HepG2 (cell line): ENCODE data around the gene TPX2. TPM values are rescaled to one million over a fixed set of nuclear protein-coding genes. Genes with fewer than 3 reads are reported as not detected.

ENCODE experiments used
- AFF4 ChIP-seq: sonication (generic); formaldehyde crosslinking; IDR thresholded peaks from 2 replicates; pipeline ENCODE4 v1.4.0; 2020; ENCODE audit warnings: missing genetic modification reagents
- ELF4 ChIP-seq: sonication (generic); formaldehyde crosslinking; IDR thresholded peaks from 2 replicates; pipeline ENCODE4 v1.5.0; 2020; ENCODE audit warnings: missing genetic modification reagents, mild to moderate bottlenecking, moderate library complexity, borderline replicate concordance
- FOXA3 ChIP-seq: IDR thresholded peaks from 2 replicates; pipeline ENCODE4 v1.6.1; 2016; ENCODE audit warnings: missing genetic modification reagents, missing compliant biosample characterization
- MZF1 ChIP-seq: sonication (generic); formaldehyde crosslinking; IDR thresholded peaks from 2 replicates; pipeline ENCODE4 v1.8.1; 2023; ENCODE audit warnings: mild to moderate bottlenecking, missing genetic modification reagents, borderline replicate concordance
- NBN ChIP-seq: fragments of 450-650 bp; conservative IDR thresholded peaks from 2 replicates; pipeline ENCODE4 v1.6.1; 2017
- PITX1 ChIP-seq: sonication (generic); formaldehyde crosslinking; IDR thresholded peaks from 2 replicates; pipeline ENCODE4 v1.5.1; 2020; ENCODE audit warnings: mild to moderate bottlenecking, missing genetic modification reagents
- RERE ChIP-seq: IDR thresholded peaks from 2 replicates; pipeline ENCODE4 v1.6.1; 2016; ENCODE audit warnings: low read depth, missing genetic modification reagents, missing compliant biosample characterization
- RXRA ChIP-seq: sonication (generic); formaldehyde crosslinking; IDR thresholded peaks from 2 replicates; pipeline ENCODE4 v1.5.1; 2020; ENCODE audit warnings: missing genetic modification reagents
- SKIL ChIP-seq: sonication (generic); formaldehyde crosslinking; IDR thresholded peaks from 2 replicates; pipeline ENCODE4 v1.8.0; 2022; ENCODE audit warnings: missing genetic modification reagents, mild to moderate bottlenecking, moderate library complexity, borderline replicate concordance
- TERF1 ChIP-seq: sonication (generic); formaldehyde crosslinking; IDR thresholded peaks from 2 replicates; pipeline ENCODE4 v1.8.0; 2022; ENCODE audit warnings: mild to moderate bottlenecking, missing genetic modification reagents, moderate library complexity
- YEATS4 ChIP-seq: sonication (generic); formaldehyde crosslinking; IDR thresholded peaks from 2 replicates; pipeline ENCODE4 v1.4.0; 2020; ENCODE audit warnings: missing genetic modification reagents, borderline replicate concordance
- YY1 ChIP-seq: IDR thresholded peaks from 2 replicates; pipeline ENCODE4 v1.6.1; 2011; ENCODE audit warnings: low read length, low read depth, moderate library complexity, mild to moderate bottlenecking; ENCODE audit not compliant: insufficient read depth, insufficient replicate concordance
- ZEB1 ChIP-seq: IDR thresholded peaks from 2 replicates; pipeline ENCODE4 v1.6.1; 2012; ENCODE audit warnings: mild to moderate bottlenecking, low read depth, inconsistent platforms; ENCODE audit not compliant: insufficient replicate concordance
- ZNF17 ChIP-seq: sonication (generic); formaldehyde crosslinking; IDR thresholded peaks from 2 replicates; pipeline ENCODE4 v1.5.0; 2020; ENCODE audit warnings: mild to moderate bottlenecking, missing genetic modification reagents
- ZNF605 ChIP-seq: sonication (generic); formaldehyde crosslinking; IDR thresholded peaks from 2 replicates; pipeline ENCODE4 v1.8.0; 2022; ENCODE audit warnings: mild to moderate bottlenecking, missing genetic modification reagents
- polyA plus RNA-seq, 8 experiments: library from polyadenylated mRNA; depleted of rRNA in 3 of 8; stranded (reverse) in 7 of 8; unstranded in 1 of 8; fragments of >200 nt; fragmentation: Illumina TruSeq in 4 of 8; extraction: Trizol in 4 of 8; gene quantifications; 2 replicates each; pipeline versions ENCODE4 v1.2.1 to v1.2.3, GENCODE V29; 2011 to 2016; ENCODE audit warnings: low read depth in 4 of 8, missing spikeins in 1 of 8, mixed read lengths in 1 of 8; ENCODE audit not compliant: insufficient read depth in 1 of 8
- total RNA-seq, 5 experiments: library from RNA; depleted of rRNA; stranded (reverse); fragments of >200 nt; fragmentation: Illumina TruSeq; extraction: Trizol; gene quantifications; 2 replicates each; pipeline ENCODE4 v1.2.3, GENCODE V29; 2016; ENCODE audit warnings: low read depth in 1 of 5

Gene TPX2
- total and polyA plus RNA-seq, 2 of the 13 experiments (the other 11 are each of a cell fraction or from before 2014, with no cell fraction given), result 34.3 to 124 TPM

GRCh38 chr20:31698803-31699718 is 40.0 kb upstream of the TPX2 start (continued):
- TF ChIP-seq AFF4 (CRISPR knock-in tag) (peak; percentile 84; the same call in 1 of the 2 replicates), RERE (no peak), FOXA3 (CRISPR knock-in tag) (peak; percentile 83), PITX1 (CRISPR knock-in tag) (peak; percentile 50; the same call in 1 of the 2 replicates), SKIL (CRISPR knock-in tag) (0 out of 2 replicates have a peak, but pooled peaks have one; percentile 25), YY1 (no peak), TERF1 (CRISPR knock-in tag) (no peak), ELF4 (no peak), ZNF17 (CRISPR knock-in tag) (no peak), MZF1 (CRISPR knock-in tag) (no peak), ZEB1 (peak; percentile 44), NBN (no peak), ZNF605 (CRISPR knock-in tag) (no peak), RXRA (CRISPR knock-in tag) (peak; percentile 48; the same call in 1 of the 2 replicates), YEATS4 (CRISPR knock-in tag) (peak; percentile 34; the same call in 1 of the 2 replicates)
